Mononuclear cell (primary cell): ENCODE measurements around the gene FAM24B. TPM values are rescaled to one million over a fixed set of nuclear protein-coding genes. Genes with fewer than 3 reads are reported as not detected.
"Not testable (repeated sequence)": the region's sequence is repeated elsewhere in the genome, so short reads cannot be mapped to it uniquely, and the experiment has no call there.

Source experiments
- H3K27me3 ChIP-seq: 2 replicates; pipeline ENCODE4 v1.6.0; 2011; ENCODE audit warnings: low read length, control low read depth; ENCODE audit not compliant: insufficient read depth
- H3K4me1 ChIP-seq: 2 replicates; pipeline ENCODE4 v1.5.1; 2011; ENCODE audit warnings: mild to moderate bottlenecking, low read length, control low read depth; ENCODE audit not compliant: insufficient read depth
- H3K4me3 ChIP-seq: 2 replicates; pipeline ENCODE4 v1.5.1; 2011; ENCODE audit warnings: mild to moderate bottlenecking, low read length, moderate library complexity
- H3K9me3 ChIP-seq: 2 replicates; pipeline ENCODE4 v1.5.1; 2011; ENCODE audit warnings: low read depth, mild to moderate bottlenecking, control low read depth, low read length
- total RNA-seq: library from RNA; depleted of rRNA; stranded (reverse); fragments of >200 nt; gene quantifications from one replicate; pipeline ENCODE4 v1.2.3, GENCODE V29; 2012

FAM24B gene, protein sequence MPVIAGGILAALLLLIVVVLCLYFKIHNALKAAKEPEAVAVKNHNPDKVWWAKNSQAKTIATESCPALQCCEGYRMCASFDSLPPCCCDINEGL
- 6.9 TPM for total RNA-seq

DNA sequence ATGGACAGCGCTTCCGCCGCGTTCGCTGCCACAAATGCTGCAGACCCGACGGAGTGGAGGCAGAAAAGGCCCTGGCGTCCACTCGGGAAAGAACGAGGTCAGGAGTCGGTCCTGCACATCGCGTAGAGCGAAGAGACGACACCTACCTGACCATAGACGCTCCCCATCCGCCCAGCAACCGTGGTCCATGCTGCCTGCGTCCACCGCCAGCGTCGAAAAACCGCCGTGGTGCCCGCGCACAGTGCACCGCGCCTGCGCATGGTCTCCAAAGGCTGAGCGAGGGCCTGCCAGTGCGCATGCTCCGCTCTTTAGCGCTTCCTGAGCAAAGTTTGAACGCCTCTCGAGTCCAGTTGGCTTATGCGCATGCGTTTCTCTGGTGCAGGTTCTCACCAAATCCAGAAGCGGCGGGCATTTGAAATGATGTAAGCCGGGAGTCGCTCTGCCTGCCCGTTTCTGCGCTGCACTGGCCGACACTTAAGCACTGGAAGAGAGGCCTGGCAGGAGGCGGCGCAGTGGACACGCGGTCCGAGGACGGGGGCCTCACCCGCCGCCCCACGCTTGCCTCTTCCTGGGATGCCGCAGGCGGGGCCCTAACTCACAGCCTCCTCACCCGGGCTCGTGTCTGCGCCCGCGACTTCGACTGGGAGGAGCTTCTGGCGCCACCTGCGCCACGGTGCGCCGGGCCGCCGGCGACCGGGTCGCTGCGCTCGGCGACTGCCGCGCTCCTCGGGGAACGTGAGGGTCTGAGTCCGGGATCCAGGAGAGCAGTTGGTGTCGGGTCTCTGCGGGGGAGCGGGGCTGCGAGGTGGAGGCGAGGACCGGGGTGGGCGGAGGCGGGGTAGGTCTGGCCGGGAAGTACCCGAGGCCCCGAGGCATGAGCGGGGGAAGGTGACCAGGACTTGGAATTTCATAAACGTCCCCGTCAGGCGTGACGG is at the start of gene FAM24B:
Gene FAM24B, minus strand, starts transcription at position 243 of the 935 bp plus-strand sequence. CDS start 29,066 bp downstream, outside the sequence.
- Histone ChIP-seq H3K4me1 (peaks cover 19% of the 10 kb centered on the region), H3K27me3 (no peaks in the 10 kb centered on the region), H3K4me3 (peak within 1 kb of the TSS; percentile 64)

DNA sequence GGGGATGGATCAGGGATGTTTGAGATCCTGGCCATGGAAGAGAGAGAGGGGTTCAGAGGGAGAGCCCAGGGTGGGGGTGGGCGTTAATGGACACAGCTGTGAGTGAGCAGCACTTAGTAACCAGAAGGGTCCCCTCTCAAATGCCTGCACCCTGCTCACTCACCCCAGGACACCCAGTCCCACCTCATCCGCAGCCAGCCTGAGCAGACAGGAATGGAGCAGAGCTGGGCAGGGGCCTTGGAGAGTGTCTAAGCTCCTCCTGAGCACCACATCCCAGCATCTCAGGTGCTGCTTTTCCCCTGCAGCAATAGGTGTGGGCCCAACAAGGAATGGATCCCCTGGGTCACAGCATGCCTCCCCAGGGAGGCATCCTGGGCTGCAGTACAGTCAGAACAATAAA is 36.3 kb upstream of the FAM24B start:
- Histone ChIP-seq H3K27me3 (no peaks in the 10 kb centered on the region), H3K4me1 (no peaks in the 10 kb centered on the region), H3K4me3 (no peak overlapping the region), H3K9me3 (no peaks in the 10 kb centered on the region)

More for the DNA sequence above, at the start of gene FAM24B:
- H3K9me3 ChIP-seq, result no peaks in the 10 kb centered on the region

DNA sequence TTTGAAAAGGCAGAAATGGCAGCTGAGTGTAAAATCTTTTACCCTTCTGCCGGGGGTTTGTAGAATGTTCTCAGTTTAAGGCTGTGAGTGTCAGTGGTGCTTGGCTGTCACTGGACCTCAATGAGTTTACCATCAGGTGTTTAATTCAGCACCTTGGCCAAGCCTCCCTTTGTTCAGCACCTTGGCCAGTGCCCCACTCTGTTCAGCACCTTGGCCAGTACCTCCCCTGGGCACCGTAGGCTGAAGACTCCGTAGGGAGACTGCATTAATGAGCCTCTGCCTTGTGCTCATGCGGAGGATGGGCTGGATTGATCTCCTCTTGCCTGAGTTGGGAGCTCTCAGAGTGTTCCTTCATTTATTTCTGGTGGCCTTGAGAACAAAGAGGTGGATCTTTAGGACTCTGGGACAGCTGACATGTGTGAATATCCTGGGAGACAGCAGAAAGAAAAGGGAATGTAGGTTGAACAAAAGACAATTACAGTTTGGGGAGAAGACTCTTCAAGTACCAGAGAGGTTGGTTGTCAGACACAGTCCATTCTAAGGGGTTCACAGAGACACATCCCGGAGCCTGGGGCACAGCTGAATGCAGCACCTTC is 32.6 kb upstream of the FAM24B start:
- Histone ChIP-seq H3K4me1 (no peaks in the 10 kb centered on the region), H3K9me3 (no peaks in the 10 kb centered on the region), H3K27me3 (no peaks in the 10 kb centered on the region), H3K4me3 (no peak overlapping the region)

DNA sequence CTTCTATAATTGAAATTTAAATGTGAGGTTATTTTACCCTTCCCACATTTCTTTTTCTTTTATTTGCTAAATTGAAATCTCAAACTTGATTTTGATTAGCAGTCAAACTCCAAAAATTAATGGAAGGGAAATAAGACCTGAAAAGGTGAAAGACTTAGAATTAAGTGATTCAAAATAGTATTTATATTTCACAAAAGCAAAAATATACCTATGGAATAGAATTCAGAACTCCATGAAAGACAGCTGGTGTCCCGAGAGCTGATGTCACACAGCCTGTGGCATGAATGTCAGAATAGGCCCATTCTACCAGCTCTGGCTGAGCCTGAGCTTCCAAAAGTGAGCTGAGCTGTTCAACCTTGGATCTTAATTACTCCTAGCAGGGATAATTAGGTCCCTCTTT is 30.9 kb upstream of the FAM24B start, which contains the start of gene FAM24A:
Gene FAM24A, plus strand, starts transcription at position 301 of the 400 bp plus-strand sequence. CDS start 1,025 bp downstream, outside the sequence.
- no peaks in the 10 kb centered on the region for H3K9me3 ChIP-seq
- peaks cover 1% of the 10 kb centered on the region for H3K27me3 ChIP-seq
- H3K4me3 ChIP-seq, result no peak within 1 kb of the TSS
- H3K4me1 ChIP-seq, result no peaks in the 10 kb centered on the region

DNA sequence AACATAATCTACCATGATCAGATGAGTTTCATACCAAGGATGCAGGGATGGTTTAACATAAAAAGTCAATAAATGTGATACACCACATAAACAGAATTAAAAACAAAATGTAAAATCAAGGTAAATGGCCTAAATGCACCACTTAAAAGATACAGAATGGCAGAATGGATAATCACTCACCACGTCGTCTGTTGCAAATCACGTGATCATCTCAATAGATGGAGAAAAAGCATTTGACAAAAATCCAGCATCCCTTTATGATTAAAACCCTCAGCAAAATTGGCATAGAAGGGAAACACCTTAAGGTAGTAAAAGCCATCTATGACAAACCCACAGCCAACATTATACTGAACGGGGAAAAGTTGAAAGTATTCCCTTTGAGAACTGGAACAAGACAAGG is 24.5 kb upstream of the FAM24B start:
- H3K4me3 ChIP-seq, H3K4me1 ChIP-seq, H3K9me3 ChIP-seq, H3K27me3 ChIP-seq: not testable (repeated sequence)

DNA sequence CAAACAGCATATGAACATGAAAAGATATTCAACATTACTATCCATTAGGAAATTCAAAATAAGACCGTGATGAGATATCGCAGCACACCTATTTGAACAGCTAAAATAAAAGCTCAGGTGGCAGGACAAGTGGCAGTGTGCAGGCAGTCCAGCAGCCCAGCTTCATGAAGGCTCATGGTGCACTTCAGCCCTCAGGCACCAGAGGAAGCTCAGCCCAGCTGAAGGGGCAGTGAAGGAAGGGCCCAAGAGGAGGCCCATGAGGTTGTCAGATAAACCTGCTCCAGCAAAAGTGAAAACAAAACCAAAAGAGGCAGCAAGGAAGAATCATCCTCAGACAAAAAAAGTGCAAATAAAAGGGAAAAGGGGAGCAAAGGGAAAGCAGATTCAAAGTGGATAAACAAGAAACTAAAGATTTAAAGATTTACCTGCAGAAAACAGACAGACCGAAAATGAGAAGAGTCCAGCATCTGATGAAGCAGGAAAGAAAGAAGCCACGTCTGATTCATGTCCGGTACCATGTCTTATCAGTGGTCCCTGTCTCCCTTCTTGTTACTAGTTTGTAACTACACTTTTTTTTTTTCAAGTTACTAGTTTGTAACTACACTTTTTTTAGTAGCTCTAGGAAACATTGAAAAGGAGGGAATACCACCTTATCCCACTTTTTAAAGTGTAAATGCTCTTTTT is 15.0 kb upstream of the FAM24B start:
- no peaks in the 10 kb centered on the region for H3K9me3 ChIP-seq
- no peak overlapping the region for H3K4me3 ChIP-seq
- H3K27me3 ChIP-seq, result no peaks in the 10 kb centered on the region
- H3K4me1 ChIP-seq, result no peaks in the 10 kb centered on the region

DNA sequence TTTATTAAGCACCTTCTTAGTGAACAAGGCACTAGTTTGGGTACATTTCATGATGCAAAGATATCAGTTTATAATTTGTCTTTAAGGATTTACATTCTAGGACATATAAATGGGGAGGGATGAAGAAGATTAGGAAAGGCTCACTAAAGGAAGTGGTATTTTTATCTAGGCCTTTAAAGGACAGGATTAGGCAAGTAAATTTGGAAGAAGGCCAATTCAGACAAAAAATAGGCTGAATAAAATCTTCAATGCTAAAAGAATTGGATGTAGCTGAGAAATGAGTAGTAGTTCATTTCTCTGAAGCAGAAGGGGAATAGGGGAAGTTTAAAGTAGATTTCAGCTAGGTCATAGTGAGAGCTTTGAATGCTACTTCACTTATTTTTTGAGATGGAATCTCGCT is 4.8 kb upstream of the FAM24B start:
- Histone ChIP-seq H3K4me1 (peaks cover 8% of the 10 kb centered on the region), H3K27me3 (no peaks in the 10 kb centered on the region), H3K9me3 (no peaks in the 10 kb centered on the region), H3K4me3 (no peak overlapping the region)

DNA sequence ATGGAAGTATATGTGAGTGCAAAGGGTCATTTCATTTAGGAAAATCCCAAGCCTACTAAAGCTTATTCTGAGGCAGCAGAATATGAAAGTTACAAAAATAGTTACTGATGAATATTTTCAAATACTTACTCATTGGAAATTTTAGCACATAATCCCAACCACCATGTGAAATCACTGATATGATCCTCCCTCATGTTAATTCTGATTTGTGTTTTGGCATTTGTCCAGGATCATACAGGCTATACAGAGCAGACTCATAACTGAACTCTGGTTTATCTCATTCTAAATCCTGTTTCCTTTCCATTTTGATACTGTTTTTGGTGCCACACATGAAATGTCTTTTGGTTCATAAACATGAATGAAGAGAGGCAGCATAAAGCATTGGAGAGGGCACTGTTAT is 3.4 kb upstream of the FAM24B start:
- Histone ChIP-seq H3K9me3 (no peaks in the 10 kb centered on the region), H3K4me1 (peaks cover 19% of the 10 kb centered on the region), H3K27me3 (no peaks in the 10 kb centered on the region), H3K4me3 (no peak overlapping the region)

DNA sequence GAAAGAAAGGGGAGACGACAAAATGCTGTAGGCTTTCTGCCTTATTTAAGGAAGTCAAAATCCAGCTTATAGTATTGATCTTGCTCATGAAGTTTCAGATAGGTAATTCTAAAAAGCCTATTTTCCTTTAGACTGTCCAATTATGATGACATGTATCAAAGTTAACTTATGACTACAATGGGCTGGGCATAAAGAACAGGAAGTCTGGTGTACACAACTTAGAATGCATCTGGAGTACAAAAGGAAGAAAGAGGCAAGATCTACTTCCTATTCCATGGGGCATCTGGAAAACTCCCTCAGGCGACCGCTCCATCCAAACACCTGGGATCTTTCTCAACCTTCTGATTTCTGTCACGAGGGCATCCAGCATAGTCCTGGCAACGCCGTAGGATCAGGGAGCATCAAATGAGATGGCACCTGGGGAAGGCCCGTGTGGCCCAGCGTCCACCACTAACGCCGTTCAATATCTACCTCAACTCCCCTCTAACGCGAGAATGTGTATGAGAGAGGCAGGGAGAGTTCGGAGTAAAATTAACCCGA is 512 bp downstream of the FAM24B start:
- H3K9me3 ChIP-seq, result no peaks in the 10 kb centered on the region
- no peaks in the 10 kb centered on the region for H3K27me3 ChIP-seq
- H3K4me3 ChIP-seq, result peak overlapping the region; percentile 64
- H3K4me1 ChIP-seq, result peaks cover 19% of the 10 kb centered on the region

DNA sequence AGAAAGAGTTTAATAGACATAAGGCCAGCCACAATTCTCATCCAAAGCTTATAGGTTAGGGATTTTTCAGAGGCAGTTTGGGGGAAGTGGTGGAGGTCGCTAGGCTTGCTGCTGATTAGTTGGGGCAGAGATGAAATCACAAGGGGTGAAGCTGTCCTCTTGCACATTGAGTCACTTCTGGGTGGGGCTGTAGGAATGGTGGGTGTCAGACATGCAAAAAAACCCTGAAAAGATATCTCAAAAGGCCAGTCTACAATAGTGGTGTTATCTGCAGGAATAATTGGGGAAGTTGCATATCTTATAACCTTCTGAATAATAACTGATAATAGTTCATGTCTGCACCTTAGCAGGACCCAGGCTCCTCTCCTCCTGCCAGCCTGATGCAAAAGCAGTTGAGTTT is 2.1 kb downstream of the FAM24B start:
- Histone ChIP-seq H3K4me1 (peaks cover 19% of the 10 kb centered on the region), H3K9me3 (no peaks in the 10 kb centered on the region), H3K4me3 (no peak overlapping the region), H3K27me3 (no peaks in the 10 kb centered on the region)

DNA sequence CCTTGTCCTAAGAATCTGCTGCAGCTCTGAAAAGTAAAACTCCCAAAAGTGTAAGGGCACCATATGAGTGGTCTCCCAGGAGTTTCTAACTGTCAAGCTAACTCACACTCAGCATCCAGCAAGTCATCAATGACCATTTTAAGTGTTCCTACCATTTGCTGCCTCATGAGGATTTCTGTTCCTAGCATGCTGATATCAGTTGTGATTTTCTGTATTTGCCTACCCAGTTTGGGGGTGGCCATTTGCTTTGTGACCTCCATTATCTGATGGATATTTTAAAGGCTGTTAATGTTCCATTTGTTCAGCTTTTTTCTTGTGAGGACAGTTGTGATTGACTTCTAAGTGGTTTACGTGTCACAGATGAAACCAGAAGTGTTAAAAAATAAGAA is 2.9 kb downstream of the FAM24B start:
- H3K4me3 ChIP-seq, result no peak overlapping the region
- H3K4me1 ChIP-seq, result peaks cover 19% of the 10 kb centered on the region
- no peaks in the 10 kb centered on the region for H3K27me3 ChIP-seq
- H3K9me3 ChIP-seq, result no peaks in the 10 kb centered on the region

DNA sequence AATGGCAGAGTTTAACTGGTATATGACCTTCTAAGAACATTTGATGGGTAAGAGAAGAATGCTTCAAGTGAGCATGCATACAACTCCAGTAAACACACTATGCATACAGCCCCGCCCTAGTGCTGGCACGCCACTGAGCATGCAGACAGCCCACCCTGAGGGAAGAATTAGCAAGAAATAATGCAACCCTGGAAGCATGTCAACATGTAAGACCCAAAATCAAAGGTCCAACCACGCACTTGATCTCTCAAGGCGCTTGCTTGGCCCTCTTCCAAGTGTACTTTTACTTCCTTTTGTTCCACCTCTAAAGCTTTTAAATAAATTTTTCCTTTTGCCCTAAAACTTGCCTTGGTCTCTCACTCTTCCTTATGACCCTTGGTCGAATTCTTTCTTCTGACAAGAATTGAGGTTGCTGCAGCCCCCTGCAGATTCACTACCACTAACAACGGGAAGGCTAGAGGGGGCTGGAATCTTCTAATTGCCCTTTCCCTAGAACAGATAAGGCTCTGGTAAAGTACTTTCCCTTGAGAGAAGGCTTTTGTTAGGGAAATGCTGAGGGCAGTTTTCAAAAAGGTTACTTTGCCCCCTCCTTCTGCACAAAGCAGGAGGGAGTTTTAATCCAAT is 3.4 kb downstream of the FAM24B start:
- peaks cover 19% of the 10 kb centered on the region for H3K4me1 ChIP-seq
- H3K9me3 ChIP-seq, result no peaks in the 10 kb centered on the region
- H3K4me3 ChIP-seq, result no peak overlapping the region
- no peaks in the 10 kb centered on the region for H3K27me3 ChIP-seq

DNA sequence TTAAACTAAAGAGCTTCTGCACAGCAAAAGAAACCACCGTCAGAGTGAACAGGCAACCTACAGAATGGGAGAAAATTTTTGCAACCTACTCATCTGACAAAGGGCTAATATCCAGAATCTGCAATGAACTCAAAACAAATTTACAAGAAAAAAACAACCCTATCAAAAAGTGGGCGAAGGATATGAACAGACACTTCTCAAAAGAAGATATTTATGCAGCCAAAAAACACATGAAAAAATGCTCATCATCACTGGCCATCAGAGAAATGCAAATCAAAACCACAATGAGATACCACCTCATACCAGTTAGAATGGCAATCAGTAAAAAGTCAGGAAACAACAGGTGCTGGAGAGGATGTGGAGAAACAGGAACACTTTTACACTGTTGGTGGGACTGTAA is 7.4 kb downstream of the FAM24B start:
- not testable (repeated sequence) for H3K9me3 ChIP-seq, H3K4me3 ChIP-seq, H3K27me3 ChIP-seq

DNA sequence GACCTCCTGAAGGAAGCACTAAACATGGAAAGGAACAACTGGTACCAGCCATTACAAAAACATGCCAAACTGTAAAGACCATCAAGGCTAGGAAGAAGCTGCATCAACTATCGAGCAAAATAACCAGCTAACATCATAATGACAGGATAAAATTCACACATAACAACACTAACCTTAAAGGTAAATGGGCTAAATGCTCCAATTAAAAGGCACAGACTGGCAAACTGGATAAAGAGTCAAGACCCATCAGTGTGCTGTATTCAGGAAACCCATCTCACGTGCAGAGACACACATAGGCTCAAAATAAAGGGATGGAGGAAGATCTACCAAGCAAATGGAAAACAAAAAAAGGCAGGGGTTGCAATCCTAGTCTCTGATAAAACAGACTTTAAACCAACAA is 10.6 kb downstream of the FAM24B start:
- not testable (repeated sequence) for H3K4me3 ChIP-seq, H3K27me3 ChIP-seq, H3K4me1 ChIP-seq, H3K9me3 ChIP-seq

More for the DNA sequence above, 7.4 kb downstream of the FAM24B start:
- not testable (repeated sequence) for H3K4me1 ChIP-seq
